CD1c-positive myeloid dendritic cell (primary cell): ENCODE results near the gene ERBIN.
"Not testable (repeated sequence)": the region's sequence is repeated elsewhere in the genome, so short reads cannot be mapped to it uniquely, and the experiment has no call there.

Experiments used
- DNase-seq: peaks from one replicate; pipeline ENCODE4 v3.0.0-alpha.2; 2016; ENCODE audit errors: extremely low spot score

Gene ERBIN

DNA sequence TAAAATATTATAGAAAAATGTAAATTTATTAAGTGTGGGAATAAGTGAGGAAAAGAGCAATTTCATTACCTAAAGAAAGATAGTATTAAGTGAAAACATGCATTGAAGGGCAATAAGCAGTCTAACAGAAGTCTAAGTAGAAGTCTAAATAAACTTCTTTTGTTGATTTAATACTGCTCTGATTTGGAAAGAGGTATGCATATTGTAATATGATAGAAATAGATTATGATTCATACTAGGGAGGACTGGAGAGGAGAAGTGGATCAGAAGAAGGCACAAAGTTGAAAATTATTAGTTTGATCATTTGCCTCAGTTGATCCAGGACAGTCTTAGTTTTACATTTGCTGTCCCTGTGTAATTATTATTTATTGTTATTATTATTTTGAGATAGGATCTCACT lies 6.6 kb upstream of the ERBIN start:
- no peak for DNase-seq

DNA sequence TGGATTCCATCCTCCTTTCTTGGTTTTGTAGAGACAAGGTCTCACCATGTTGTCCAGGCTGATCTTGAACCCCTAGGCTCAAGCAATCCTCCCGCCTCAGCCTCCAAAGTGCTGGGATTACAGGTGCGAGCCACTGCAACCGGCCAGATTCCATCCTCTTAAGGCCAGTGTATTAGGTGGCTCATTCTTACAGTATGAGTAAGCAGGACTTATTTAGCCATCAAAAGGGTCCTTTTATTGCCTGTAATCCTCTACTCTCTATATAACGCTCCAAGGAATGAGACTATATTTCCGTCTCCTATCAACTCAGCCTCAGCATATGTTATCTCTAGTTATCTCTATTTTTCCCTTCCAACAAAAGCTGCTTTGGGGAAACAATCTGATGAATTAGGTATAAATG lies 3.0 kb upstream of the ERBIN start:
- no peak for DNase-seq

DNA sequence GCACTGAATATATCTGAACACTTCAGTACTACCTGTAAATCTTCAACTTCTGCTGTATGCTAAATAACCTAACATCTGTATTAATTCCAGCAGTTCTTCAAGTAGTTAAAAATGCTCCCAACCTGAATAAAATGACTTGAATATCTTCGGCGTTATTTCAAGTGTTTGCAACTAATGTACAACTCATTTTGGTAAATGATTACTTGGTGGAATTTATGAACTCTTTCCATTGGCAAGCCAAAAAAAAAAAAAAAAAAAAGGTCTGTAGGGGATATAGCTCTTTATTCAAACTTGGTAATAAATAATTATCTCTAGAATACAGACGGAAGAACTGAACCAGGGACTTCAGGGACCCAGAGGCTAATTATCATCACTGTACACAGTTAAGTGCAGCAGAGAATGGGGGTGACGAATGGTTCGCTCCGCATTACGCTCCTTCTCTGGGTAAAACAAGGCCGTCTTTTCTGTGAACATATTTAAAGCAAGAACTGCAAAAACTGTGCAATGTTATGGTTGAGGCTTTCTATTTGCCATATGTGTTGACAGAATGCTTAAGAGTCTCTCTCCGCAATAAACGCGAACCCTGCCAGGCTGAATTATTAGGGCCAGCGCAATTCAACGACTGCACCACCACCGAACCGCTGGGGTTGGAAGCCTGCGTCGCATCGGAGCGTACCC lies 1.9 kb upstream of the ERBIN start:
- peak; percentile 3 for DNase-seq

DNA sequence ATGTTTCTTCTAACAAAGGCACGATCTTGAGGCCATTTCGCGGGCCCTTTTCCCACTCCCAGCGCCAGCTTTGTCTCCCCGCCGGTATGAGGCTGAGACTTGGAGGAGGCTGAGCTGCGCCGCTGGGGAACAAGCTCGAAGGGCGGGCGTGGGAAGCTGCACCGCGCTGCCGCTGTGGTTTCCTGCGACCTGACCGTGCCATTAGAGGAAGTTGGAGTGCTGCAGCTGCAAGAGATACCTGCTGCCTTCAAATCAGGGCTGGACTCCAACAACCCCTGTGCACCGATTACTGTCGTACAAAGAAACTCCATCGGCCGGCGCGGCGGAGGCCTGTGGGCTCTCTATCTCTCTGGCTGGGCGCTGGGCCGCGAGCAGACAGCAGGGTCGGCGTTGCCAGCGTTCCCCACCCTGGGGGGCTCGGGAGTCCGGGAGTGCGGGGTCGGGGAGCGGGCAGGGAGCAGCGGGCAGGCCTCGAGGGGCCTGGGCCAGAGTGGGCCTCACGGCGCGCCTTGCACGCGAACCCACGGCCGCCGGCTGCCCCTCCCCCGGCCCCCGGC lies 1.3 kb upstream of the ERBIN start:
- peak; percentile 94 for DNase-seq

DNA sequence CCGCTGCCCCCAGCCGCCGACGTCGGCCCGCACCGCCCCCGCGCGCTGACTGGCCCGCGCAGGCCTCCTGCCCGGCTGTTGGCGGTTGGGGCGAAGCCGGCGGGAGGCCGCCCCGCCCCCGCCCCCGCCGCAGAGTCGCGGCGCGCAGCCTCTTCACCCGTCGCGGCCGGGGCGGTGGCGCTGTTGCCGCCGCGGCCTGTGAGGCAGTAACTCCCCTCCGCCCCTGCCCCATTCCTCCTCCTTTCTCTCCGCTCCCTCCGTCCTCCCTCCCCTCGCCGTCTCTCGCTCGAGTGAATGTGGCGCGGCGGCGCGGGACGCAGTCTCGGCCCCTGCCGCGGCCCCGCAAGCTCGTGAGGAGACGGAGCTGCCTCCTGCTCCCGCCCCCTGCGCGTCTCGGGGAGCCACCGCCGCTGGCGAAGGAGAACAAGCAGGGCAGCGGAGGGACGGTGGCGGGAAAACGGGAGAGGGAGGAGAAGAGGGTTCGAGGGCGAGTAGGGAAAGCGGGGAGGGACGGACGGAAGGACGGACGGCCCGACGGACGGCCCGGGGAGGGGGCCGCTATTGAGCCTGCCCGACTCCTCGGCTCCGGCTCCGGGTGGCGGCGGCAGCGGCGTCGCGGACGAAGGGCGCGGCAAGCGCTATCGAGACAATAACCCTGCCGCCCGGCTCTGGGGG lies 637 bp upstream of the ERBIN start:
- peak; percentile 87 for DNase-seq

DNA sequence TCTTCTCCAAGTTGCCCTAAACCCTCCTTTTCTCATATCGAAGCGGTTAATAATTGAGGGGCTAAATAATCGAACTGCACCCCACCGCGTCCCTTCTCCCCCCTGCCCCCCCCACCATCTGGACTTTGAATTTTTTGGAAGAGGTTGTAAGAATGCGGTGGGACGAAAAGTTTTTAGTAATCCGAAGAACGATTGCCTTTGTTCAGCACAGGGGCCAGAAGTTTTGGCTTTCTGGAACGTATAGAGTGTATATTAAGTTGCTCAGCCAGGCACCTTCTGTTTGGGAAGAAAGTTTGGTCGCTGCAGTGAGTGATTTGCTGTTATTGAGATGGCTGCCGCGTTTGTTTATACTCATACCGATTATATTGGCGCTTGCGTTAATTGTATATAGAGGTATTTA lies 518 bp downstream of the ERBIN start:
- peak; percentile 34 for DNase-seq

DNA sequence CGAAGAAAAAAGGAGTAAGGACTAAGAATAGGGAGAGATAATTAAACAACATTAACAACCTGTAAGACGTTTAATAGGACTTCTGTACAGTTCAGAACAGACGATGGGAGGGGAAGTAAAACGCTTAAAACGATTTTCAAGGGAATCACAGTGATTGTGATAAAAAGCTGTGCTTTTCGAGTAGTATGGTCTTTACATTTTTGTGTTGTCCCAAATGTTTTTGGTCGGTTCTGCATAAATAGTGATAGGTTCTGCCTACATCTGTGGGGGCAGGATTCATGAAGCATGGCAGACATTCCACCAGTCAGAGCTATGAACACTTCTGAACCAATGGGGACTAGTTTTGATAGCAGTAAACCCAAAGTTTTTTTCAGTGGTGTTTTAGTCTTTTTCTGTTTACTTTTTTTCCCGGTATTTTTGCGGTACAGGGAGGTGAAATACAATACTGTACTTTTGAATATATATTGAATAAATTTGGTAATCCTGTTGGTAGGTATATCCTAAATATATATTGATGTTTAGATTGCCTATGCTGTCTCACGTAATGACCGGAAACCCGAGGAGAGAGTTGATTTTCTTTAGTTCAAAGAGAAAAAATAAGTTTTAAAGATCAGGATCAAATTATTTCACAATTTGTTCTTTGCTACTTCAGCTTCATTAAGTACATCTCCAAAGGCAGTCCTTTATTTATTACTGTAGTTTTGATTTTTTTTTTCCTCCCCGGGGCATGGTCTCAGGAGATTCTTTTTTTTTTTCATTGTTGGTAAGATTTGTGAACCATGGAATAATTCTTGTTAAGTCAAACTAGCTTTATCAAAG lies 1.3 kb downstream of the ERBIN start:
- peak; percentile 57 for DNase-seq

DNA sequence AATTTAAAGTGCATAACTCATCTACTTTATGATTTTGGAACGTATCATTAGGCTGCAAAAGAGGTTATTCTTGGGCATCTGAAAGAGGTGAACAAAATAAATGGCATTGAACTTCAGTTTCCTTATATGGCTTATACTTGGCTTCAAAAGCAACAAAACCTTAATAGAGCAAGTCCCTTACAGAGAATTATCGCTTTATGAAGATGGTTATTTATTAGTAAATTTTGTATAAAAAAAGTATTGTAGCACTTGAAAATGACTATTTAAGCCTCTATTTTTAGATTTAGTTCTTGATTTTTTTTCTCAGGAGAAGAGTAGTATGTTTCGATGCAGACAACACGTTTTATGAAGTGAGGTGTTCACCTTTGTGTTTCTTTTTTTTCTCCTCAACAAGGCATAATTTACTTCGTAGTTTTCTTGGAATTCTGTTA lies 2.0 kb downstream of the ERBIN start:
- DNase-seq = no peak

DNA sequence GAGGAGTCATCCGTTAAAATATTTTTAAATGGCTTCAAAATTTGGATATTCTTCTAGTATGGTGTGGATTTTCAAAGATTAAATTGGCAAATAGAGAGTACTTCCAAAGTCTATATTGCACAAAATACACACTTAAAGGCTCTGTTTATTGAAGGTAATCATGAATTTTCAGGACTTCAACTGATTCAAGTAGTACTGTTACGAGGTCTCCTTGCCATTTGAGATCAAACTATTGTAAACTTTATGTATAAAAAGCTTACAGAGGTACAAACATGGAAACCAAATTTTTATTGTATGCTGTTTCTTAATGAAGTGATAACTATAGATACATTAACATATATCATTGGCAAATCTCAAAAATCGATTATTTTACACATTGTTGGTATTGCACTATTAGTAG lies 2.5 kb downstream of the ERBIN start:
- no peak for DNase-seq

DNA sequence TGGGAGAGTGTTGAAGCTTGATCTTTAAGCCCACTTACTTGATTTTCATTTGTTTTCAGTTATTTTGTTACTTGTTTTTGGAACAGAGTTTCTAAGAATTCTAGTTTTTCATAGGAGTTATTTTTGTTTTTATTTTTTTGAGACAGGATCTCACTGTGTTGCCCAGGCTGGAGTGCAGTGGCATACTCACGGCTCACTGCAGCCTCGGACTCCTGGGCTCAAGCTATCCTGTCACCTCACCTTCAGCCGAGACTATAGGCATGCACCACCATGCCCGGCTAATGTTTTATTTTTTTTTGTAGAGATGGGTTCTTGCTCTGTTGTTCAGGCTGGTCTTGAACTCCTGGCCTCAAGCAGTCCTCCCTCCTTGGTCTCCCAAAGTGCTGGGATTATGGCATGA lies 6.3 kb downstream of the ERBIN start:
- no peak for DNase-seq

DNA sequence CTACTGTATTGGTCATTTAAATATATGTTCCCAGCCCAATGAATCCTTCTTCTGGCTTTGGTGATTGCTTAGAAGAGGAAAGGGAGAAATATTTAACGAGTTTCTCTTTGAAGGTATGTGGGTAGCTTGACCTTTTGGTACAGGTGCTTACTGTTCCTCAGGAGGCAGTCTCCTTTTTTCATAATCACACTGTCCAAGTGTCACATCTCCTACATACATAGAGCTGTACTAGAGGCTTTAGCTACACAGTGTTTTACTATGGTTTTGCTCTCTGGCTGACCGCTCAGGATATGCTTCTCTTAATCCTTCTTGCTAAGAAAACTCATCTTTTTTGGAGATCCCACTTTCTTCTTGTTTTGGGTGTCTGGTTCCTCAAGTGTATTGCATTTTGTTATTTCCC lies 6.9 kb downstream of the ERBIN start:
- no peak for DNase-seq

DNA sequence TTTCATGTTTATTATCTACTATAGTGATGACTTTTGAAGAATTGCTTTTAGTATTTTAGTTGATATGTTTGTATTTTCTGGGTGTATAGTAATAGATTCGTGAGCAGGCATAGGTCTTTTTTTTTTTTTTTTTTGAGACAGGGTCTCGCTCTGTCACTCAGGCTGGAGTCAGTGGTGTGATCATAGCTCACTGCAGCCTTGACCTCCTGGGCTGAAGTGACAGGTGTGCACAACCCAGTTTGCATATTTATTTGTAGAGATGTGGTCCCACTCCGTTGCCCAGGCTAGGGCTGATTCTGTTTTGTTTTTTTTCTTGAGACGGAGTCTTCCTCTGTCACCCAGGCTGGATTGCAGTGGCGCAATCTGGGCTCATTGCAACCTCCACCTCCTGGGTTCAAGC lies 11.9 kb downstream of the ERBIN start:
- DNase-seq = no peak

DNA sequence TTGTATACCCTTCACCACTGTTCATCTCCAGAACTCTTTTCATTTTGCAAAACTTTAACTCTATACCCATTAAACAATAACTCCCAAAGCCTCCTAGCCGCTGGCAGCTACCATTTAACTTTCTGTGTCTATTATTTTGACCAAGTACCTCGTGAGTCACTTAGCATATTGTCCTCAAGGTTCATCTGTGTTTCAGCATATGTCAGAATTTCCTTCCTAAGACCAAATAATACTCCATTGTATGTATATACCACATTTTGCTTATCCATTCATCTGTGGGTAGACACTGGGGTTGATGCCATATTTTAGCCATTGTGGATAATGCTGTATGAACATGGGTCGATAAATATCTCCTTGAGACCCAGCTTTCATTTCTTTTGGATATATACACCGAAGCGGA lies 17.4 kb downstream of the ERBIN start:
- no peak for DNase-seq

DNA sequence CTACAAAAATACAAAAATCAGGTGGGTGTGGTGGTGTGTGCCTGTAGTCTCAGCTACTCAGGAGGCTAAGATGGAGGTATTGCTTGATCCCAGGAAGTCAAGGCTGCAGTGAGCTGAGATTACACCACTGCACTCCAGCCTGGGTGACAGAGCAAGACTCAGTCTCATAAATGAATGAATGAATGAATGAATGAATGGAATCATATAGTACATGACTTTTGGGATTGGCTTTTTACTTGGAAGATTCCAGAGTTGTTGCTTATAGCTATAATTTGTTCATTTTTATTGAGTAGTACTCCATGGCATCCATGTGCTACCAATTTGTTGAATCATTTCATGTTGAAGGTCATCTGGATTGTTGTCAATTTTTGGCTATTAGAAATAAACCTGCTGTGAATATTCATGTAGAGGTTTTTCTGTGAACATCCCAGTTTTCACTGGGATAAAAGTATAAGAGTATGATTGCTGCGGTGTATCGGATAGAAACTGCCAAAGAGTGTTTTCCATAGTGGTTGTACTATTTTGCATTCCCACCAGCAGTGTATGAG lies 19.9 kb downstream of the ERBIN start:
- DNase-seq = no peak

DNA sequence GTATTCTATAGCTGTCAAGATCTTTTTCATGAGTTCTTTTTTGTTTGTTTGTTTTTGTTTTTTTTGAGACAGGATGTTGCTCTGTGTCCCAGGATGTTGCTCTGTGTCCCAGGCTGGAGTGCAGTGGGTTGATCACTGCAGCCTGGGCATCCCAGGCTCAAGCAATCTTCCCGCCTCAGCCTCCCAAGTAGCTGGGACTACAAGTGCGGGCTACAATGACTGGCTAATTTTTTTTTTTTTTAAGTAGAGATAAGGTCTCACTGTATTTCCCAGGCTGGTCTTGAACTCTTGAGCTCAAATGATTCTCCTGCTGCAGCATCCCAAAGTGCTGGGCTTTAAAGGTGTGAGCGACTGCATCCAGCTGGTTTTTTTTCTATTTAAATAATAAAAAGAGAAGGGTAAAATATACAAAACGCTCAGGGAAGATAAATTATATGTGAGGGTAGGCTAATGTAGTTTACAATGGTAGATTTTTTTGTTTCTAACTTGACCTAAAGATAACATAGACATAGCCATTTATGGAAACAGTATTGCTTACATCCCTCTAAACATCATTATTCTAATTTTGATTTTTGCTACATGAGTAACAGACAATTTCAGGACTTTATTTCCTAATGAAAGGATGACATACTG lies 21.9 kb downstream of the ERBIN start:
- DNase-seq = no peak

DNA sequence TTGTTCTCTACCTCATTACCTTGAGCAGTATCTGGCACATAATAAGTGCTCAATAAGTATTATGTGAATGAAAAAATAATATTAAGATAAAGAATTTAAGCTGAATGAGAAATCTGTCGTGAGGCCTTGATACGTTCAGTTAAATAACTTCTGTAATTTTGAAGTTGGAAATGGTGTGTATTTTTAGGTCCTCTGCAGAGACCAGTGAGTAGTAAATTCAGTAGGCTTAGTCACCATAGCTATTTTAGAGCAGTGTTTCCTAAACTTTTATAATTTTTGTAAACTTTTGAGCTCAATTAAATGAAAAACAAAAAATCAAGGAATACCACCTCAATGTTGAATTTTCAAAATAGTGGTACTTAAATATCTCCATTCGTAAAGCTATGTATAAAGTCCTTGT lies 25.0 kb downstream of the ERBIN start:
- no peak for DNase-seq

DNA sequence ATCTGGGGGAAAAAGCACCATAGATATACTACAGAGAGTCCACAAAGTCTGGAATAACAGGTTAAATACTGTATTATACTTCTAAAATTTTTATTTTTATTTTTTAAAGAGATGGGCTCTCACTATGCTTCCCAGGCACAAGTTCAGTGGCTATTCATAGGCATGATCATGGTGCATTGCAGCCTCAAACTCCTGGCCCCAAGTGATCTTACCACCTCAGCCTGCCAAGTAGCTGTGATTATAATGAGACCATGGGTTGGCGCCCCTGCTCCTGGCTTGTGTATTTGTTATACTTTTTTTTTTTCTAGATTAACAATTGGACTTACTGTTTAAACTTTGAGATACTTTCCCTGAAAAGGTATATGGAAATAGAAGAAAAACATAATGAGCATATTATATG lies 25.9 kb downstream of the ERBIN start:
- no peak for DNase-seq

DNA sequence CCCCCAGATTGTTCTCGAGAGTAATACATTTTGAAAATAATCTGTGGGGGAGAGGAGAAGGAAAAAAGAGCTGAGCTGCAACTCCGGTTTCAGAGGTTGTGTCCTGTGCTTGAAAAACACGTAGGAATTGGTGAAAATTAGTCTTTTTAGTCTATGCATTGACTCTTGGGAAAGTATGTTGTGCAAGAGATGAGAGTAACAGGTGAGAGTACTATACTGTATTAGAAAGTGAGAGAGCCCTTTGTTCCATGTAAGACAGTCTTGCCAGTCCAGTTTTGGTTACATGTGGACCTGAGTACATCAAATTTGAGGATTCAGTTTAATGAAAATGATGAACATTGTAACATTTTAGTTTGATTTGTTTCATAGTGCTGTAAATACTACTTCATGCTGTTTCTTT lies 27.8 kb downstream of the ERBIN start:
- no peak for DNase-seq

DNA sequence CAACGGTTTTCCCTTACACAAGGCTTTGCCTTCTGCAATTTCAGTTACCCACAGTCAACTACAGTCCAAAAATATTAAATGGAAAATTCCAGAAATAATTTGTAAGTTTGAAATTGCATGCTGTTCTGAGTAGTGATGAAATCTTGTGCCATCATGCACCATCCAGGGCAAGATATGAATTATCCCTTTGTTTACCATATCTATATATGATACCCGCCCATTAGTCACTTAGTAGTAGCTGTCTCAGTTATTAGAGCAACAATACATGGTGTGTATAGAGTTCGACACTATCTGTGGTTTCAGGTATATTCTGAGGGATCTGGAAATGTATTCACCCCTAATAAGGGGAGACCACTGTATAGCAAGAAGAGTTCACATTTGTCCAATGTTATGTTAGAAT lies 29.4 kb downstream of the ERBIN start:
- no peak for DNase-seq

DNA sequence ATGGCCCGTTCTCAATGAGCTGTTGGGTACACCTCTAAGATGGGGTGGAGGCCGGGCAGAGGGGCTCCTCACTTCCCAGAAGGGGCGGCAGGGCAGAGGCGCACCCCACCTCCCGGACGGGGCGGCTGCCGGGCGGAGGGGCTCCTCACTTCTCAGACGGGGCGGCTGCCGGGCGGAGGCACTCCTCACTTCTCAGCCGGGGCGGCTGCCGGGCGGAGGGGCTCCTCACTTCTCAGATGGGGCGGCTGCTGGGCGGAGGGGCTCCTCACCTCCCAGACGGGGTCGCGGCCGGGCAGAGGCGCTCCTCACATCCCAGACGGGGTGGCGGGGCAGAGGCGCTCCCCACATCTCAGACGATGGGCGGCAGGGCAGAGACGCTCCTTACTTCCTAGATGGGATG lies 31.3 kb downstream of the ERBIN start:
- not testable (repeated sequence) for DNase-seq

DNA sequence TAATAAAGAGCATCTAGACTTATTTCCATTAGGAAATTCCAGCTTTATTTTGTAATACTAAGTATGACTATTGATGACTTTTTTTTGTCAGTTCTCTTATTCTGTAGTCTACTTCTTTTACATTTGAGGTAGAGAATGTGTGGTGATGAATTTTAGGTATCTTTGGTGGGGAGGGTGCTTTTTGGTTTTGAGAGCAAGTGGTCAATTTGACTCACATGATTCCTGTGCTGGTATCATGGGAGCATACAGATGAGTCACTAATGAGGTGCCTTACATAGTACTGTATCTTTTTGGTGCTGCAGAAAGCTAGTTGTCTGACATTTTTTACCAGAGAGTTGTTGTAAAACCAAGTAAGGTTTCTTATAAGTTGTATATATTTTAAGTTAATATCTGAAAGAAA lies 35.3 kb downstream of the ERBIN start:
- peak; percentile 11 for DNase-seq
